Thyroid gland (tissue), 4 donors: ENCODE data around the gene SPP2. TPM values are rescaled to one million over a fixed set of nuclear protein-coding genes. Genes with fewer than 3 reads are reported as not detected.

Experiments used
- DNase-seq, 2 donors: peaks; one replicate each; pipeline ENCODE4 v3.0.0-alpha.2; 2019
- H3K27ac ChIP-seq, 3 donors: fragments of 200-600 bp; sonication (generic); 1 replicate in 2 of 3; 2 replicates in 1 of 3; pipeline ENCODE4 v1.5.1; 2016 to 2019; ENCODE audit warnings: mild to moderate bottlenecking in 1 of 3, moderate library complexity in 1 of 3
- H3K27me3 ChIP-seq: fragments of 200-600 bp; sonication (generic); one replicate; pipeline ENCODE4 v1.5.1; 2019
- H3K36me3 ChIP-seq, 2 donors: fragments of 200-600 bp; sonication (generic); one replicate each; pipeline ENCODE4 v1.5.1; 2016 to 2019
- H3K4me1 ChIP-seq, 2 donors: fragments of 200-600 bp; sonication (generic); one replicate each; pipeline ENCODE4 v1.5.1; 2017 to 2019
- H3K4me3 ChIP-seq, 3 donors: fragments of 200-600 bp; sonication (generic); replicated peaks in 1 of 3; 1 replicate in 2 of 3; 2 replicates in 1 of 3; pipeline ENCODE4 v1.5.1; 2016; ENCODE audit warnings: mild to moderate bottlenecking in 1 of 3
- H3K9me3 ChIP-seq: fragments of 200-600 bp; sonication (generic); one replicate; pipeline ENCODE4 v1.5.1; 2017
- POLR2A ChIP-seq, 2 donors: fragments of 450-650 bp; IDR thresholded peaks; one replicate each; pipeline ENCODE4 v1.6.1; 2017; ENCODE audit warnings: antibody characterized with exemption in 2 of 2, mild to moderate bottlenecking in 2 of 2, moderate library complexity in 1 of 2
- WGBS, 2 donors: methylation state at CpG; one replicate each; pipeline ENCODE4 v1.1.5; 2017; 5-methylcytosine and 5-hydroxymethylcytosine counted together
- intact Hi-C: fragments of 100-400 bp; cut with DNase I; formaldehyde crosslinking; loops from one replicate; pipeline ENCODE4 v1.15.1; 2023
- total RNA-seq, 4 donors: library from RNA; depleted of rRNA; stranded (reverse); fragments of >200 nt; gene quantifications; one replicate each; pipeline ENCODE4 v1.2.3, GENCODE V29; 2016
- TF ChIP-seq, protein P1 (sequence below), 6 experiments: fragments of 200-600 bp in 3 of 6; fragments of 450-650 bp in 3 of 6; sonication (generic) in 3 of 6; IDR thresholded peaks; one replicate each; pipeline ENCODE4 v1.5.1; 2016 to 2019; ENCODE audit warnings: antibody characterized with exemption in 6 of 6, mild to moderate bottlenecking in 2 of 6, inconsistent platforms in 1 of 6, moderate library complexity in 1 of 6

The SPP2 gene
- total RNA-seq, 4 donors from 2014 or later: not detected

GRCh38 chr2:234006501-234006900 lies 44.0 kb upstream of the SPP2 start:
- no peaks in the 10 kb centered on the region for H3K36me3 ChIP-seq
- H3K4me1 ChIP-seq: no peaks in the 10 kb centered on the region
- WGBS, 2 donors: 78 to 87% methylated on average over 3 of the region's 3 CpGs
- H3K27me3 ChIP-seq: no peaks in the 10 kb centered on the region
- H3K9me3 ChIP-seq: no peaks in the 10 kb centered on the region
- no peak overlapping the region for H3K4me3 ChIP-seq
- DNase-seq: no peak
- TF ChIP-seq, protein P1, sequence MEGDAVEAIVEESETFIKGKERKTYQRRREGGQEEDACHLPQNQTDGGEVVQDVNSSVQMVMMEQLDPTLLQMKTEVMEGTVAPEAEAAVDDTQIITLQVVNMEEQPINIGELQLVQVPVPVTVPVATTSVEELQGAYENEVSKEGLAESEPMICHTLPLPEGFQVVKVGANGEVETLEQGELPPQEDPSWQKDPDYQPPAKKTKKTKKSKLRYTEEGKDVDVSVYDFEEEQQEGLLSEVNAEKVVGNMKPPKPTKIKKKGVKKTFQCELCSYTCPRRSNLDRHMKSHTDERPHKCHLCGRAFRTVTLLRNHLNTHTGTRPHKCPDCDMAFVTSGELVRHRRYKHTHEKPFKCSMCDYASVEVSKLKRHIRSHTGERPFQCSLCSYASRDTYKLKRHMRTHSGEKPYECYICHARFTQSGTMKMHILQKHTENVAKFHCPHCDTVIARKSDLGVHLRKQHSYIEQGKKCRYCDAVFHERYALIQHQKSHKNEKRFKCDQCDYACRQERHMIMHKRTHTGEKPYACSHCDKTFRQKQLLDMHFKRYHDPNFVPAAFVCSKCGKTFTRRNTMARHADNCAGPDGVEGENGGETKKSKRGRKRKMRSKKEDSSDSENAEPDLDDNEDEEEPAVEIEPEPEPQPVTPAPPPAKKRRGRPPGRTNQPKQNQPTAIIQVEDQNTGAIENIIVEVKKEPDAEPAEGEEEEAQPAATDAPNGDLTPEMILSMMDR (IDR thresholded peaks at IDR 0.05): no peak
- TF ChIP-seq POLR2A (IDR thresholded peaks at IDR 0.05): no peak
- intact Hi-C loops: no loop called here
- no peak overlapping the region for H3K27ac ChIP-seq

DNA sequence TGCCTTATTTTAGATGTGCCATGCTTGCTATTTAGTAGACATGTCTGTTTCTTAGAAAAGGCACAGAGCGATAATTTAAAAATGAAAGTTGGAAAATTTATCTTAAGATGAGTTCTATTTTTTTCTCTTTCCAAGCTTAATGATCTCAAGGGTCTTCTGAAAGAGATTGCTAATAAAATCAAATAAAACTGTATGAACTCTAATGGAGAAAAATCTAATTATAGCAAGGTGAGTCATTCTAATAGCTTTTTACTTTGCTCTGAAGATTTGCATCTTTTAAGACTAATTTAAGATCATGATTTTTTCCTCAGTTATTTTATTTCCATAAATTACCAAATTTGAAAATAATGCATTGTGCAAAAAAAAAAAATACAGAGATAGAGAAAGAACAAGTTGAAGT lies 36.1 kb upstream of the SPP2 start:
- WGBS, 2 donors: 97 to 99% methylated on average over 1 of the region's 1 CpG
- H3K9me3 ChIP-seq: no peaks in the 10 kb centered on the region
- no peaks in the 10 kb centered on the region for H3K4me1 ChIP-seq
- no peaks in the 10 kb centered on the region for H3K27me3 ChIP-seq
- H3K4me3 ChIP-seq: no peak overlapping the region
- intact Hi-C loops: no loop called here
- no peak overlapping the region for H3K27ac ChIP-seq
- no peak for TF ChIP-seq POLR2A (IDR thresholded peaks at IDR 0.05)
- TF ChIP-seq, protein P1 (IDR thresholded peaks at IDR 0.05): no peak
- no peaks in the 10 kb centered on the region for H3K36me3 ChIP-seq
- DNase-seq: no peak

DNA sequence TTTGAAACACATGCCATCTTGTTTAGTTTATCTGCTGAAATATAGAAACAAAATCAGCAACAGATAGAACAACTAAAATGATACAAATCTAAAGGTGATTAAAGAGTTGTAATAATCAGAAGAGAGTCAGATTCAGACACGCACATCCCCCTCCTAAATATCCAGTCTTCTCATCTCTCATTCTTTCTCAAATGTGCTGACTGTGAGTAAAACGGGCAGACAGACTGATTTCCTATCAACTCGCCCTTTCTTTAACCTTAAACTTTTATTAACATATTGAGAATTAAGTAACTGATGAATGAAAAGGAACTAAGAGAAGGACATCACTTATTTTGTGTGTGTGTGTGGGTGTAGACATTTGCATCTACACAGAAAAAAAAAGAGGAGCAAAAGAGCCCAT lies 34.6 kb upstream of the SPP2 start:
- Histone ChIP-seq H3K4me3 (no peak overlapping the region), H3K27ac (no peak overlapping the region), H3K4me1 (no peaks in the 10 kb centered on the region), H3K36me3 (no peaks in the 10 kb centered on the region), H3K9me3 (no peaks in the 10 kb centered on the region), H3K27me3 (no peaks in the 10 kb centered on the region)
- intact Hi-C loops: no loop called here
- 65 to 75% methylated on average over 3 of the region's 3 CpGs for WGBS, 2 donors
- no peak for DNase-seq
- TF ChIP-seq POLR2A (IDR thresholded peaks at IDR 0.05): no peak
- TF ChIP-seq, protein P1 (IDR thresholded peaks at IDR 0.05): no peak

DNA sequence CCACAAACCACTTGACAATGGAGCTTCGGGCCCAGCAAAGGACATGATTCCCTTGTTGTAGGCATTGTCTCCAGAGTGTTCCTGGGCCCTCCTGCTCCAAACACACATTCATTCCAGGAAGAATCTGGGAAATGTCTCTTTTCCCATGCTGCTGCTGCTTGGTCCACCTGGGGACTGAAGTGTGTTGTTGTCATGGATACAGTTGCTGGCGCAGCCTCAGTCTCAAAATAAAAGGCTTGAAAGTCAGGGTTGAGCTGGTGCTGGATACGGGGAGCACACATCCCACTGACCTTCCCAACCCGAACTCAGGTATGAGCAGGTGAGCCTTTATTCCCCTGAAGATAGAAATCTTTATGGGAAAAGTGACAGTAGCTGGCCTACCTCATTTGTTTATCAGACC lies 30.6 kb upstream of the SPP2 start:
- no peak overlapping the region for H3K27ac ChIP-seq
- intact Hi-C loops: no loop called here
- H3K4me3 ChIP-seq: no peak overlapping the region
- H3K27me3 ChIP-seq: no peaks in the 10 kb centered on the region
- no peaks in the 10 kb centered on the region for H3K36me3 ChIP-seq
- WGBS, 2 donors: 78 to 85% methylated on average over 4 of the region's 4 CpGs
- no peaks in the 10 kb centered on the region for H3K9me3 ChIP-seq
- no peaks in the 10 kb centered on the region for H3K4me1 ChIP-seq
- TF ChIP-seq, protein P1 (IDR thresholded peaks at IDR 0.05): no peak
- no peak for TF ChIP-seq POLR2A (IDR thresholded peaks at IDR 0.05)
- no peak for DNase-seq

GRCh38 chr2:234020332-234020731 lies 30.2 kb upstream of the SPP2 start:
- Histone ChIP-seq H3K27me3 (no peaks in the 10 kb centered on the region), H3K27ac (no peak overlapping the region), H3K4me3 (no peak overlapping the region), H3K4me1 (no peaks in the 10 kb centered on the region), H3K36me3 (no peaks in the 10 kb centered on the region), H3K9me3 (no peaks in the 10 kb centered on the region)
- DNase-seq: no peak
- 84 to 90% methylated on average over 2 of the region's 2 CpGs for WGBS, 2 donors
- no peak for TF ChIP-seq POLR2A (IDR thresholded peaks at IDR 0.05)
- TF ChIP-seq, protein P1 (IDR thresholded peaks at IDR 0.05): no peak
- intact Hi-C loops: no loop called here
